NT2/D1 (cell line): ENCODE measurements around the gene DMRTC2.
A peak's percentile ranks its signal among the peaks of the same experiment; 100 is the strongest.

Experiments used
- DNase-seq: peaks from one replicate; pipeline ENCODE4 v3.0.0-alpha.2; 2011; ENCODE audit warnings: low read depth, low spot score
- H3K27me3 ChIP-seq: 2 replicates; pipeline ENCODE4 v1.6.0; 2011; ENCODE audit warnings: mild to moderate bottlenecking; ENCODE audit not compliant: insufficient read length, insufficient read depth
- H3K36me3 ChIP-seq: 2 replicates; pipeline ENCODE4 v1.6.1; 2011; ENCODE audit warnings: mild to moderate bottlenecking, low read length, mixed read lengths; ENCODE audit not compliant: insufficient read depth, insufficient read length
- H3K4me1 ChIP-seq: 2 replicates; pipeline ENCODE4 v1.5.1; 2011; ENCODE audit not compliant: insufficient read depth, insufficient read length
- H3K4me3 ChIP-seq: 2 replicates; pipeline ENCODE4 v1.5.1; 2011; ENCODE audit warnings: low read depth; ENCODE audit not compliant: insufficient read length
- H3K9ac ChIP-seq: 2 replicates; pipeline ENCODE4 v1.6.0; 2011; ENCODE audit warnings: low read depth; ENCODE audit not compliant: insufficient read length
- H3K9me3 ChIP-seq: 2 replicates; pipeline ENCODE4 v1.5.1; 2011; ENCODE audit warnings: mild to moderate bottlenecking, low read length; ENCODE audit not compliant: insufficient read depth
- SUZ12 ChIP-seq: IDR thresholded peaks from 2 replicates; pipeline ENCODE4 v1.6.1; 2011; ENCODE audit not compliant: insufficient read length, insufficient read depth; ENCODE audit errors: extremely low read depth
- YY1 ChIP-seq: IDR thresholded peaks from 2 replicates; pipeline ENCODE4 v1.6.1; 2011; ENCODE audit not compliant: insufficient read length, insufficient read depth
- ZNF274 ChIP-seq: IDR thresholded peaks from 2 replicates; pipeline ENCODE4 v1.6.1; 2011; ENCODE audit warnings: mild to moderate bottlenecking, low read depth, low read length

DMRTC2 gene

GRCh38 chr19:41863209-41863931 lies 18.5 kb downstream of the DMRTC2 start:
- Histone ChIP-seq H3K9ac (peak overlapping the region; percentile 100), H3K27me3 (no peaks in the 10 kb centered on the region), H3K9me3 (no peaks in the 10 kb centered on the region), H3K36me3 (peaks cover 74% of the 10 kb centered on the region), H3K4me1 (peaks cover 15% of the 10 kb centered on the region), H3K4me3 (peak overlapping the region; percentile 2)
- DNase-seq: no peak
- TF ChIP-seq ZNF274 (no peak), SUZ12 (no peak), YY1 (no peak)

DNA sequence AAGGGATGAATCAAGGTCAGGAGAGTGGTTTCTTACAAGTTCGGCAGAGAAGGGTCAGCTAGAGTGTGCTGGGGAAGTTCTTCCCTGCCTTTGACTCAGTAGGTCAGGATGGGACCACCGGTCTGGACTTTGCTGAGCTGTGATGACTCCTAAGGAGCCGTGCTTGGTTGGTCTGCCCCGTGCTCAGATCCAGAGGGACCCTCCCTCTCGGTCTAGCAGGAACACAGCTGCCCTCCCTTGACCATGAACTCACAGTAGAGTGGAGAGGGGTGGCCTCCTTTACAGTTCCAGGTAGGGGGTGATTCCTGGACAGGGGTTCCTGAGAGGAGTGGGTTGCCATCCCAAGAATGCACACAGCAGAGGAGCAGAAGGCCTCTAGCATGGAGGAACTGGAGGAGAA lies 19.5 kb downstream of the DMRTC2 start:
- DNase-seq: no peak
- no peaks in the 10 kb centered on the region for H3K9me3 ChIP-seq
- no peak overlapping the region for H3K4me3 ChIP-seq
- peaks cover 84% of the 10 kb centered on the region for H3K36me3 ChIP-seq
- H3K27me3 ChIP-seq: no peaks in the 10 kb centered on the region
- peaks cover 18% of the 10 kb centered on the region for H3K4me1 ChIP-seq
- H3K9ac ChIP-seq: peak overlapping the region; percentile 76
- TF ChIP-seq ZNF274 (no peak), YY1 (no peak), SUZ12 (no peak)

DNA sequence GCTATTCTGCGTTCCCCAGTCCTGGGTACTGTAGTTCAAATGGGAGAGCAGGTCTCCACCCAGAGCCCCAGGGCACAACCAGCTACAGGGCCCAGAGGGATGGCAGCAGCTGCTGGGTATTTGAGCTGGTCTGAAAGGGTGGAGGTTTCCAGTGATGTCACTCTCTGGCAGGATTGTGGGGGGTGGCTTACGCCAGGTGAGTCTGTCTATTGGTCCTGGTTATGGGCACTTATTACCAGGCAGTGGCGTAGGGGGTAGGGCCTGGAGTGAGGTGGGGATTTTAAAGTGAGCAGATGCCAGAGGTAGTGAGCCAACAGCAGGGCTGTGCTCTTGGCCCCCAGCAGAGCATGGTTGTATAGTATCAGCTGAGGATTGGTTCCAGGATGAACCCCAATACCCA lies 21.4 kb downstream of the DMRTC2 start:
- peaks cover 92% of the 10 kb centered on the region for H3K36me3 ChIP-seq
- H3K4me1 ChIP-seq: peaks cover 18% of the 10 kb centered on the region

GRCh38 chr19:41868120-41868988 lies 23.5 kb downstream of the DMRTC2 start:
- peaks cover 83% of the 10 kb centered on the region for H3K36me3 ChIP-seq
- no peak overlapping the region for H3K4me3 ChIP-seq

More for the DNA sequence above, 21.4 kb downstream of the DMRTC2 start:
- no peak overlapping the region for H3K4me3 ChIP-seq
- H3K27me3 ChIP-seq: no peaks in the 10 kb centered on the region
- no peak for DNase-seq
- peak overlapping the region; percentile 42 for H3K9ac ChIP-seq
- H3K9me3 ChIP-seq: no peaks in the 10 kb centered on the region
- TF ChIP-seq SUZ12 (no peak), YY1 (no peak), ZNF274 (no peak)

GRCh38 chr19:41868989-41869300 lies 24.1 kb downstream of the DMRTC2 start:
- Histone ChIP-seq H3K4me1 (peaks cover 16% of the 10 kb centered on the region), H3K9ac (no peak overlapping the region), H3K36me3 (peaks cover 77% of the 10 kb centered on the region), H3K27me3 (no peaks in the 10 kb centered on the region), H3K4me3 (no peak overlapping the region), H3K9me3 (no peaks in the 10 kb centered on the region)
- no peak for TF ChIP-seq ZNF274
- no peak for TF ChIP-seq YY1
- TF ChIP-seq SUZ12: no peak
- DNase-seq: no peak

More at GRCh38 chr19:41868120-41868988, 23.5 kb downstream of the DMRTC2 start:
- Histone ChIP-seq H3K27me3 (no peaks in the 10 kb centered on the region), H3K9ac (peak overlapping the region; percentile 61), H3K9me3 (no peaks in the 10 kb centered on the region), H3K4me1 (peaks cover 16% of the 10 kb centered on the region)
- TF ChIP-seq SUZ12 (no peak), ZNF274 (no peak), YY1 (no peak)
- no peak for DNase-seq

GRCh38 chr19:41869374-41869955 lies 24.6 kb downstream of the DMRTC2 start:
- DNase-seq: no peak
- Histone ChIP-seq H3K9me3 (no peaks in the 10 kb centered on the region), H3K36me3 (peaks cover 72% of the 10 kb centered on the region), H3K27me3 (no peaks in the 10 kb centered on the region), H3K9ac (no peak overlapping the region), H3K4me1 (peaks cover 11% of the 10 kb centered on the region), H3K4me3 (no peak overlapping the region)
- TF ChIP-seq ZNF274: no peak
- no peak for TF ChIP-seq YY1

DNA sequence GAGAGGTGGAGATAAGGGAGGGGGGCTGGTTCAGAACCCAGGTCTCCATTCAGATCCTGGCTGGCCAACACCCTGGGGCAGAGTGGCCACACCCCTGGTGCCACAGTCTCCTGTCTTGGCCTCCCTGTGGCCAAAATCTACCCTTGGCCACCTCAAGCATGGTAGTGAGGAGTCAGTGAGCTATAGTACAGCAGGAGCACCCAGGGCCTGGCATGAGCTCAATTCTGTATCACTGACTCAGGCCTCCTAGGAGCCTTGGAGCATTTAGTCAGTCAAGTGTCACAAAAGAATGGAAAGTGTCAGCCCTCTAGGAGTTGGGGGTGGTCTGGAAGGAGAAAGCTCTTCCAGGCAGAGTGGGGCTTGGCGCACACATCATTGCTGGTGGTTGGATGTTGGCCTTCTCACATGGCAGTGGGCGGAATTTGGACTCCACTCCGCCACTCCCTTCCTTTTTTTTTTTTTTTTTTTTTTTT lies 25.6 kb downstream of the DMRTC2 start:
- Histone ChIP-seq H3K9me3 (no peaks in the 10 kb centered on the region), H3K4me1 (peaks cover 8% of the 10 kb centered on the region), H3K9ac (no peak overlapping the region), H3K4me3 (no peak overlapping the region), H3K36me3 (peaks cover 62% of the 10 kb centered on the region), H3K27me3 (no peaks in the 10 kb centered on the region)
- TF ChIP-seq YY1: no peak
- TF ChIP-seq SUZ12: no peak
- TF ChIP-seq ZNF274: no peak
- no peak for DNase-seq
